Ramos (cell line): ENCODE results near the gene IFITM1.
"Not testable (repeated sequence)": the region's sequence is repeated elsewhere in the genome, so short reads cannot be mapped to it uniquely, and the experiment has no call there.

Experiments
- in situ Hi-C: fragments of 300-500 bp; cut with MboI; formaldehyde crosslinking; loops from one replicate; pipeline ENCODE4 v1.14.3; 2022; ENCODE audit warnings: low sequenced_read_pairs; ENCODE audit not compliant: unreplicated experiment

The IFITM1 gene

DNA sequence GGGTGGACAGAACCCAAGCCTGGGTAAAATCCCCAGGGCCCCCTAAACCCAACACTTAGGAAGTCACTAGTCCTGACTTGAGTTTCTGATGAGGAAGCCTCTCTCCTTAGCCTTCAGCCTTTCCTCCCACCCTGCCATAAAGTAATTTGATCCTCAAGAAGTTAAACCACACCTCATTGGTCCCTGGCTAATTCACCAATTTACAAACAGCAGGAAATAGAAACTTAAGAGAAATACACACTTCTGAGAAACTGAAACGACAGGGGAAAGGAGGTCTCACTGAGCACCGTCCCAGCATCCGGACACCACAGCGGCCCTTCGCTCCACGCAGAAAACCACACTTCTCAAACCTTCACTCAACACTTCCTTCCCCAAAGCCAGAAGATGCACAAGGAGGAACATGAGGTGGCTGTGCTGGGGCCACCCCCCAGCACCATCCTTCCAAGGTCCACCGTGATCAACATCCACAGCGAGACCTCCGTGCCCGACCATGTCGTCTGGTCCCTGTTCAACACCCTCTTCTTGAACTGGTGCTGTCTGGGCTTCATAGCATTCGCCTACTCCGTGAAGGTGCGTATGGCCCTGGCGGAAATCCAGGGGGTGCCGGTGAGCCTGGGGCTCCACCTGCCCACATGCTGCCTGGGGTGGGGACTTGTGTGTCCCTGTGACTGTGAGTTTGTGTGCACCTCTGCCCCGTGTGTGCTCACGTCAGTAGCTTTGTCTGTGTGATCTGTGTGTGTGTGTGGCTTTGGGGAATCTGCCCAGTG lies at the start of gene IFITM1:
Gene IFITM1 (plus strand): TSS at position 254 of the 767 bp plus-strand sequence. CDS start 131 bp downstream, at position 385.
- in situ Hi-C loops, result no loop called here

DNA sequence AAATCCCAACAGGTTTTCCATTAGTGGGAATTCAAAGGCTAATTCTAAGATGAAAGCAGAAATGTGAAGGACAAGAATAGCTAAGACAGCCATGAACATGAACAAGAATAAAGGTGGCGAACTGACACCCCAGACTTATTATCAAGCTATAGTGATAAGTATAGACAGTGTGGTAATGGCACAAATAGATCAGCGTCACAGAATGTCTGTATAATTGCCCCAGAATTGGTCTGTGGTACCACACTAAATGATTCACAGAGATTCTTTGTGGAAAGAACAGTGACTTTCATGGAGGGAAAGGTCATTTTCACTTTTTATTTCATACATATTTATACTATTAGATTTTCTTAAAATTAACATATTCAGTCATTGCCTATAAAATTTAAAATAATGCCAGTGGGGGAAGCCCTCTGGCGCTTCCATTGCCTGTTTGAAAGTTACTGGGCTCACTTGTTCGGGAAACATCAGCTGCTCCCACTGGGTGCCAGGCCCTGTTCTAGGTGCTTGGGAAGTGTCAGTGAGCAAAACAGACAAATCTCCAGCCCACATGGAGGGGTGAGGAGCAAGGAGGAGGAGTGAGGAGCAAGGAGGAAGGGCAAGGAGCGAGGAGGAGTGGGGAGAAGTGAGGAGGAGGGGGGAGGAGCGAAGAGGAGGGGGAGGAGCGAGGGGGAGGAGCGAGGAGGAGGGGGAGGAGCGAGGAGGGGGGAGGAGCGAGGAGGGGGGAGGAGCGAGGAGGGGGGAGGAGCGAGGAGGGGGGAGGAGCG lies 47.0 kb upstream of the IFITM1 start:
- in situ Hi-C loops, result no loop called here

DNA sequence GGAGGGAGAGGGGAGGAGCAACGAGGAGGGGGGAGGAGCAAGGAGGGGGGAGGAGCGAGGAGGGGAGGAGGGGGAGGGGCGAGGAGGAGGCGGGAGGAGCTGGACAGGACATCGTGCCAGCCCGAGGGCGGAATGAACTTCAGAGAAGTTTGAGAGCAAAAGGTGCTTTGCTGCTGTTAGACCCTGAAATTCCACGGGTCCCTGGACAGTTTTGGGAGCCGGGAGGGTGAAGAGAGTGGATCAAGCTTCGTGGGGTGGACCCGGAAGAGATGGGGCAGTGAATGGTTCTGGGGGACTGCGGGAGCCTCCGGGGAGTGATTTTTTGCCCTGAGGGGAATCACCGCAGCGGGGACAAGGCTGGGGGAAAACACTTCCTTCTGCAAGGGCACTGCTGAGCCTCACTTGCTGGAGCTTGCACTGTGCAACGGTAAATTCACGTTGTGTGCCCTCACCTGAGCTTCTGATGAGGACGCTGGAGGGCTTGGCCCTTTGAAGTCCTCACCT lies 46.3 kb upstream of the IFITM1 start:
- in situ Hi-C loops, result no loop called here

DNA sequence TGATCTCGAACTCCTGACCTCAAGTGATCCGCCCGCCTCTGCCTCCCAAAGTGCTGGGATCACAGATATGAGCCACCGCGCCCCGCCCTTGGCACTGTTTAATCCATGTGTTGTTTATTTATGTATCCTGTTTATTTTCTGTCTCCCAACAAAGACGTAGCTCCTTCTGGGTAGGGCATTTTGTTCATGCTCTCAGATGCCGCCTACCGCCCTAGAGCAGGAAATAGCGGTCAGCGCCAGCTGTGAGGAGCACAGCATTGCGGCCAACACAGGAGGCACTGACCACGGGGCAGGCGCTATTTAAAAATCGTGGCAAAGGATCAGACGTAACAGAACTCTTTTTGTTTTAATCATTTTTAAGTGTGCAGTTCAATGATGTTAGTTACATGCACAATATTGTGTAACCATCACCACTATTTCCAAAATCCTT lies 45.1 kb upstream of the IFITM1 start:
- in situ Hi-C loops, result not testable (repeated sequence)

DNA sequence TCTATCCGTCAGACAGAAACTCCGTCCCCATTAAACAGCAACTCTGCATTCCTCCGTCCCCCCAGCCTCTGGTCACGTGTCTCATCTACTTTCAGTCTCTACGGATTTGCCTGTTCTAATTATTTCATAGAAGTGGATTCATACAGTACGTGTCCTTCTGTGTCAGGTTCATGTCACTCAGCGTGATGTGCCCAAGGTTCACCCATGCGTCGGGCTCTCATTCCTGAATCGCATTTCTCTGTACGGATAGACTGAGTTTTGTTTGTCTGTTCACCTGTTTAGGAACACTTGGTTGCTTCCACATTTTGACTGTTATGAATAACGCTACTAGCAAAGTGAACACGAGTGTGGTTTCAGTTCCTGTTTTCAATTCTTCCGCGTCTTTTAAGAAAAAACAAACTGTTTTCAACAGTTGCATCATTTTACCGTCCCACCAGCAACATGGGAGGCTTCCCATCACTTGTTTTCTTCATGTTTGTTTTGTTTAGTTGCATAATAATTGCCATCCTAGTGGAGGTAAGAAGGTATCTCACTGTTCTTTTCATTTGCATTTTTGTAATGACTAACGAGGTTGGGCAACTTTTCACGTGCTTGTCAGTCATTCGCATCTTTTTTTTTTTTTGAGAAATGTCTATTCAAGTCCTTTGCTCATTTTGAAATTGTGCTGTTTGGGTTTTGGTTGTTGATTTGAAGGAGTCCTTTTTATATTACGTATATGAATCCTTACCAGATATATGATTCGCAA lies 44.5 kb upstream of the IFITM1 start:
- in situ Hi-C loops, result no loop called here

DNA sequence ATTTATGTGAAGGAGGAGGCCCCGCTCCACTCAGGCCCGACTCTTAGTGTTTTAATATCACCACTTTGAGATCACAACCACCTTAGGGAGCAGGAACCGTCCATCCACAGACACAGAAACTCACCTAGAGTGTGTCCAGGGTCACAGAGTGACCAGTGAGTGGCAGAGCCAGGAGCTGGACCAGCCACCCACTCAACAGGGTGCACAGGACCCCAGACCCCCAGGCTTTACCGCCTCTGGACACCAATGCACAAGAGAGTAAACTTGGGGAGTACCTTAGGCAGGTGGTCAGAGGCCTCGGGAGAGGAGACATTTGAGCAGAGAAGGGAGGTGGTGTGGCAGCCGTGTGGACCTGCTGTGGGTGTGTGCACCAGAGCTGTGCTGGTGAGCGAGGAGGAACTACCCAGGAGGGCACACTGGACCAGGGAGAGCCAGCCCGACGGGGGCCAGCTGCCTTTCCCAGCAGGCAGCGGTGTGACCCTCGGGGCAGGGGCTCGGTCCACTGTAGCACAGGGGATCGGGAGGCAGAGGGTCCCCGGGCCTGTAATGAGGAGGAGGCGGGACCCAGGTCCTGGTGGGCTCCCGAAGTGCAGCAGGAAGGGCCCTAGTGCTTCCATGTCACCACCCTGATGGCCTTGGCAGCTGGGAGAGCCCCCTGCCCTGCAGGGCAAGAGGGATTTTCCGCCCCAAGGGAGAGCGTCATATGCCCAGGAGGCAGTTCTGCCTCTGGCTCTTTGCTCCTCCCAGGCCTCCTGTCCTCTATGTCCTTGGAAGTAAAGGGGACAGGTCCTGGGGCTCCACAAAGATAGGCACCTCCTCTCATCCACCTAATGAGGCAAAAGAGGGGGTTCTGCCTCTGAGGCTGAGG lies 43.2 kb upstream of the IFITM1 start:
- in situ Hi-C loops, result no loop called here

DNA sequence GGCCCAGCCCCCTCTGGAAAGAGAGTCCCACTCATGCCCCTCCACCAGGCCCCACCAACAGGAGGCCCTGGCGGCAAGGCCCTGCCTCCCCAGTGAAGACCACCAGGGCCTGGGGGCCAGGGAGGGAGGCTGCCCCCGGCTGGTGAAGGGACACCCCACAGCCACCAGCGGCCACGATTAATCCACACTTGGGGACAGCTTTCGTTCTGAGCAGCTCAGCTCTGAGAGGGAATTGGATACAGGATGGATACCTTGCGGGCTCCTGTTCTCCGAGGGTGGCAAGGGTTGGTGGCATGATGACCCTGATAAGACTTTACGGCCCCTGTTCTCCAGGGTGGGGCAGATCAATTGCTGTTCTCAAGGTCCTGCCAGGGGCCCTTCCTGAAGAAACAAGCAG lies 42.5 kb upstream of the IFITM1 start:
- in situ Hi-C loops, result no loop called here

DNA sequence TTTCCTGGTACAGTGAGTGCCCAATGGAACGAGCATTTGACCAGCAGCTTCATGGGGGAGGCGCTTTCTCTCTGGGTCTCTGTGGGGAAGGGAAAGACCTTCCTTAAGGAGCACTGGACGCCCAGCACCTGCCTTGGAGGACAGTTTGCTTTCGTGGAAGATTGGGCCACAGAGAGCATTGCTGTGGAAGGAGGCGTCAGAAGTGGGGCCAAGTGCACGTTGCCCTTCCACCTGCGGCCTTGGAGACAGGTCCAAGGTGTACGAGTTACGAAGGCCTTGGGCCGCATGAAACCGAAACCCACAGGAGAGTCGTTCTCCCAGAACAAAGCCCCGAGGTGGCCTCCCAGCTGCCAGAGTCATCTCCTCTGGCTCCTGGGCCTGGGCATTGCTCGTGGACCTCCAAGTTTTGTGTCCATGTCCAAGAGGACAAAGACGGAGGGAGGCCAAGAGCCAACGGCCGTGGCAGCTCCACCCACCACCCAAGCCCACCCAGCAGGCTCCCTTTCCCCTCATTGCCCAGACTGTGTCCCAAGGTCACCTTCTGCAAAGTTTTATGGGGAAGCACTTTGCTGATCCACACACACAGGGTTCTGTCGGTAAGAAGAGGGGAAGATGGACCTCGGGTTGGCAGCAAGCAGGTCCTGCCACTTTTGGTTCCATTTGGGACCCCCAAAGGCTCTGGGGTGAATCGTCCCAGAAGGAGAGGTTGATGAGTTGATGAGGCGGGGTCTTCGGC lies 41.5 kb upstream of the IFITM1 start:
- in situ Hi-C loops, result no loop called here

DNA sequence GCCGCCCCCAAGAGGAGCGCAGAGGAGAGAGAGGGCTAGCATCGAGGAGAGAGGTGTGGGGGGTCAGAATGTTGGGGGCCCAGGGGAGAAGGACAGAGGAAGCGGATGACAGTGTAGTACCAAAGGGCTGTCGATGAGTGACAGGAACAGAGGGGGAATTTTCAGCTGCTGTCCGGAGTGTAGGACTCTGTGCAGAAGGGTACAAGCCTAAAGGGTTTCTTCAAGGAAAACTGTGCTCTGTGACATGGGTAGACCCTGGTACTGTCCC lies 41.0 kb upstream of the IFITM1 start:
- in situ Hi-C loops, result no loop called here

DNA sequence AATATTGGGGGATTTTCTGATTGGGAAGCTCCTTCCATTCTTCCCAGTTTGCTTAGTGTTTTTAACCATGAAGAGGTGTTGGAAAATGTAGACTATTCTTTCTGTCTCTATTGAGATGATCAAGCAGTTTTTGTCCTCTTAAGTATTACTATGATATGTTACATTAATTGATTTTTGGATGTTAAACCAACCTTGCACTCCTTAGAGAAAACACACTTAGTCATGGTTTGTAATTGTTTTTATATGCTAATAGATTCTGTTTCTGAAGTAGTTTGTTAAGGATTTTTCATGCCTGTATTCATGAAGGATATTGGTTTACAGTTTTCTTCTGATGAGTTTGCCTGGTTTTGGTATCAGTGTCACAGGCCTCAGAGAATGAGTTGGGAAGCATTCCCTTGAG lies 37.6 kb upstream of the IFITM1 start:
- in situ Hi-C loops, result no loop called here

DNA sequence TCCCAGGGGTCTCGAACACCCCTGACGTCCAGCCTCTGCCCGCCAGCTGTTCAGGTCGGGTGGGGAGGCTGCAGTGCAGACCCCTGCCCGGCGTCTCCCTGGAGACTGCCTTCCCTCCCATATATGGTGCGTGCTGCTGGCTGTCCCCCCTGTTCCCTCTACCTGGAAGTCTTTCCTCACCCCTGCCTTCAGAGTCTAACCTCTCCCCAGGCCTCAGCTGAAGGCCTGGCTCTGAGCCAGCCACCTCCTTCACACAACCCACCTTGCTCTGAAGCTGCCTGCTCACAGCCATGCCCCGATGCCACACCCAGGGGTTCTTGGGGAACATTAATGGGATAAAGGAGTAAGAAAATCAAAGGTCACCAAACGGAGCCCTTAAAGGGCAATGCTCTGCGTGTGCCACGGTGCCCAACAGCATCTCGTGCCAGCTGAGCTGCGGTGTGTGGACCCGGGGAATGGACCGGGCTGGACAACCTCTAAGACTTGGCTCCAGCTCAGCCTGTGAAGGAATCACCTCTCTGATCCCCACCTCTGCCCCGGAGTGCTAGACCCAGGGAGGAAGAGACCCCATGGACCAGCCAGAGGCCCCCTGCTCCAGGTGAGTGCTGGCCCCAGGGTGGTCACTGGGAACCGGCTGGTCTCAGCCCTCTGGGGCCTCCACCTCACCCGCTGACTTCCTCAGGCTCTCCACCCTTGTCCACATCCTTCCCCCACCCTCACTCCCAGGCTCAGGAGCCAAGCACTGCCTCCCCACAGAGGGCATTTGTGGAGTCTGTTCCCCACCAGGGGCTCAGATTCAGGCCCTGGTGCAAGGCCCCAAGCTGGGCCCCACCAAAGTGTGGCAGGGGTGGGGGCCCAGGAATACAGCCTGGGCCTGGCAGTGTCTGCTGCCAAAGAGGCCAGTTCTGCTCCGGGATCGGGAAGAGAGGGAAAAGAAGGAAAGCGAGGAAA lies 35.6 kb upstream of the IFITM1 start, which contains the start of gene NLRP6:
Gene NLRP6 (plus strand): TSS at position 407 of the 951 bp plus-strand sequence. CDS start 163 bp downstream, at position 570.
- in situ Hi-C loops, result no loop called here

DNA sequence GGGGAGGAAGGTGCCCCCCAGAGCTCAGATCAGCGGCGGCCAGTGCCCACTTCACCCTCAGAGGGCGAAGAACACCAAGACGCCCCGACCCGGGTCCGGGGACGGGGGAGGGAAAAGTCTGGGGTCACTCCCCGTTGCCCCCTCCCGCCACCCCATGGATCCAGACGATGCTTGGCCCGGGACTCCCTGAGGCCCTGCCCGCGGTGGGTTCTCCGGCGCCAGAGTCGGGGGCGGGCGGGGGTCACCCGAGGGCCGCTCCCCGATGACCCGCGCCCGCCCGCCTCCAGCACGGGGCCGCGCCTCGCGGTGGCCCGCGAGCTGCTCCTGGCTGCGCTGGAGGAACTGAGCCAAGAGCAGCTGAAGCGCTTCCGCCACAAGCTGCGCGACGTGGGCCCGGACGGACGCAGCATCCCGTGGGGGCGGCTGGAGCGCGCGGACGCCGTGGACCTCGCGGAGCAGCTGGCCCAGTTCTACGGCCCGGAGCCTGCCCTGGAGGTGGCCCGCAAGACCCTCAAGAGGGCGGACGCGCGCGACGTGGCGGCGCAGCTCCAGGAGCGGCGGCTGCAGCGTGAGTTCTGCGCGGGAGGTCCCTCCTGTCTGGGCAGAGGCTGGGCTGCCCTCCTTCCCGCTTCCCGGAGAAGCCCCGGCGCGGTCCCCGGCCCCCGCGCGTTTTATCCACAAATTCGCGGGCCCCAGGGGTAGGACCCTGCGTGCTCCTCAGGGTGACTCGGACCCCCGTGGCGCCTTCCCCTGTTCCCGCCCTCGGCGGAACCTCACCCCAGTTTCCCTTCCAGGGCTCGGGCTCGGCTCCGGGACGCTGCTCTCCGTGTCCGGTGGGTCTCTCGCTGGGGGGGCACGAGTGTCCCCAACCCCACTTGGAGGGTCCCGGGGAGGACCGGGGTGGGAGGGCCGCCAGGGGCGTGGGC lies 34.5 kb upstream of the IFITM1 start:
- in situ Hi-C loops, result no loop called here

DNA sequence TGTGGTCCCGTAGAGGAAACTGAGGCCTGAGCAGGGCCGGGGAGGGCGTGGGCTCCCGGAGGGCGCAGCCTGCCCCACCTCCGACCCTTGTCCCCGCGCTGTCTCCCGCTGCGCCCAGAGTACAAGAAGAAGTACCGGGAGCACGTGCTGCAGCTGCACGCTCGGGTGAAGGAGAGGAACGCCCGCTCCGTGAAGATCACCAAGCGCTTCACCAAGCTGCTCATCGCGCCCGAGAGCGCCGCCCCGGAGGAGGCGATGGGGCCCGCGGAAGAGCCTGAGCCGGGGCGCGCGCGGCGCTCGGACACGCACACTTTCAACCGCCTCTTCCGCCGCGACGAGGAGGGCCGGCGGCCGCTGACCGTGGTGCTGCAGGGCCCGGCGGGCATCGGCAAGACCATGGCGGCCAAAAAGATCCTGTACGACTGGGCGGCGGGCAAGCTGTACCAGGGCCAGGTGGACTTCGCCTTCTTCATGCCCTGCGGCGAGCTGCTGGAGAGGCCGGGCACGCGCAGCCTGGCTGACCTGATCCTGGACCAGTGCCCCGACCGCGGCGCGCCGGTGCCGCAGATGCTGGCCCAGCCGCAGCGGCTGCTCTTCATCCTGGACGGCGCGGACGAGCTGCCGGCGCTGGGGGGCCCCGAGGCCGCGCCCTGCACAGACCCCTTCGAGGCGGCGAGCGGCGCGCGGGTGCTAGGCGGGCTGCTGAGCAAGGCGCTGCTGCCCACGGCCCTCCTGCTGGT lies 33.7 kb upstream of the IFITM1 start:
- in situ Hi-C loops, result no loop called here

DNA sequence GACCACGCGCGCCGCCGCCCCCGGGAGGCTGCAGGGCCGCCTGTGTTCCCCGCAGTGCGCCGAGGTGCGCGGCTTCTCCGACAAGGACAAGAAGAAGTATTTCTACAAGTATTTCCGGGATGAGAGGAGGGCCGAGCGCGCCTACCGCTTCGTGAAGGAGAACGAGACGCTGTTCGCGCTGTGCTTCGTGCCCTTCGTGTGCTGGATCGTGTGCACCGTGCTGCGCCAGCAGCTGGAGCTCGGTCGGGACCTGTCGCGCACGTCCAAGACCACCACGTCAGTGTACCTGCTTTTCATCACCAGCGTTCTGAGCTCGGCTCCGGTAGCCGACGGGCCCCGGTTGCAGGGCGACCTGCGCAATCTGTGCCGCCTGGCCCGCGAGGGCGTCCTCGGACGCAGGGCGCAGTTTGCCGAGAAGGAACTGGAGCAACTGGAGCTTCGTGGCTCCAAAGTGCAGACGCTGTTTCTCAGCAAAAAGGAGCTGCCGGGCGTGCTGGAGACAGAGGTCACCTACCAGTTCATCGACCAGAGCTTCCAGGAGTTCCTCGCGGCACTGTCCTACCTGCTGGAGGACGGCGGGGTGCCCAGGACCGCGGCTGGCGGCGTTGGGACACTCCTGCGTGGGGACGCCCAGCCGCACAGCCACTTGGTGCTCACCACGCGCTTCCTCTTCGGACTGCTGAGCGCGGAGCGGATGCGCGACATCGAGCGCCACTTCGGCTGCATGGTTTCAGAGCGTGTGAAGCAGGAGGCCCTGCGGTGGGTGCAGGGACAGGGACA lies 32.9 kb upstream of the IFITM1 start:
- in situ Hi-C loops, result no loop called here

DNA sequence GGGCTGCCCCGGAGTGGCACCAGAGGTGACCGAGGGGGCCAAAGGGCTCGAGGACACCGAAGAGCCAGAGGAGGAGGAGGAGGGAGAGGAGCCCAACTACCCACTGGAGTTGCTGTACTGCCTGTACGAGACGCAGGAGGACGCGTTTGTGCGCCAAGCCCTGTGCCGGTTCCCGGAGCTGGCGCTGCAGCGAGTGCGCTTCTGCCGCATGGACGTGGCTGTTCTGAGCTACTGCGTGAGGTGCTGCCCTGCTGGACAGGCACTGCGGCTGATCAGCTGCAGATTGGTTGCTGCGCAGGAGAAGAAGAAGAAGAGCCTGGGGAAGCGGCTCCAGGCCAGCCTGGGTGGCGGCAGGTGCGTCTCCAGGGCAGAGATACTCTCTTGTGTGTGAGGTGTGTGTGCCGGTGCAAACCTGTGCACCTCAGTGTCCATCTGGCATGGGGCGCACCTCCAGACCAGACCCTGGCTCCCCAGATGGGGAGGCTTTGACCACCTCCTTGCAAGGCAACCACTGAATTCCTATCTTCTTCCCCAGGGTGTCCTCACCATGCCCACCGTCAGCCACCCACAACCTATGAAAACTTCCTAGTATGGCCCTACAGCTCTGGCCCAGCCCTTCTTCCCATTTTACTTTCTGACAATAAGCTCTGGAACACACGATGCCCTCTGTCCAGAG lies 32.2 kb upstream of the IFITM1 start:
- in situ Hi-C loops, result no loop called here
